Naive B cell (primary cell): ENCODE measurements around the gene ABO. TPM values are rescaled to one million over a fixed set of nuclear protein-coding genes. Genes with fewer than 3 reads are reported as not detected.
"Not testable (repeated sequence)": the region's sequence is repeated elsewhere in the genome, so short reads cannot be mapped to it uniquely, and the experiment has no call there.

ENCODE experiments used
- ATAC-seq, 2 donors: fragments of 150-1000 bp; cut with Tn5 transposase; 2 replicates each; pipeline ENCODE4 v1.10.0; 2021; ENCODE audit warnings: low read depth in 2 of 2, mild to moderate bottlenecking in 2 of 2, moderate library complexity in 2 of 2
- DNase-seq: peaks from one replicate; pipeline ENCODE4 v3.0.0; 2022
- H3K27ac Mint-ChIP-seq, 6 donors: one replicate each; pipeline ENCODE4 v1.8.0; 2020 to 2022; ENCODE audit warnings: mild to moderate bottlenecking in 6 of 6, mixed read lengths in 6 of 6, moderate library complexity in 5 of 6, inconsistent platforms in 2 of 6
- H3K27me3 Mint-ChIP-seq, 3 donors: one replicate each; pipeline ENCODE4 v1.8.0; 2021 to 2022; ENCODE audit warnings: mixed read lengths in 3 of 3, mild to moderate bottlenecking in 1 of 3
- H3K36me3 Mint-ChIP-seq, 2 donors: one replicate each; pipeline ENCODE4 v1.8.0; 2020 to 2022; ENCODE audit warnings: mixed read lengths in 2 of 2, inconsistent platforms in 1 of 2, mild to moderate bottlenecking in 1 of 2
- H3K4me1 Mint-ChIP-seq, 3 donors: one replicate each; pipeline ENCODE4 v1.8.0; 2020 to 2022; ENCODE audit warnings: mixed read lengths in 3 of 3, inconsistent platforms in 1 of 3, mild to moderate bottlenecking in 1 of 3, moderate library complexity in 1 of 3
- H3K4me3 Mint-ChIP-seq, 8 donors: one replicate each; pipeline ENCODE4 v1.8.0; 2020 to 2022; ENCODE audit warnings: mild to moderate bottlenecking in 8 of 8, mixed read lengths in 8 of 8, moderate library complexity in 8 of 8, inconsistent platforms in 2 of 8
- H3K9me3 Mint-ChIP-seq, 7 donors: one replicate each; pipeline ENCODE4 v1.8.0; 2020 to 2022; ENCODE audit warnings: mixed read lengths in 7 of 7, mild to moderate bottlenecking in 5 of 7, inconsistent platforms in 2 of 7, moderate library complexity in 1 of 7
- polyA plus RNA-seq, 6 donors: library from polyadenylated mRNA; unstranded; fragments of 300-500 nt; fragmentation: Illumina TruSeq; gene quantifications; one replicate each; pipeline ENCODE4 v1.2.3, GENCODE V29; 2021; ENCODE audit warnings: low read depth in 6 of 6

ABO gene
- polyA plus RNA-seq, 6 donors from 2014 or later: 0.93 to 0.94 TPM; not detected in 4

- Mint-ChIP-seq H3K27me3 (peaks cover 22 to 32% (median 26%) of the 10 kb centered on the region in 3 donors), H3K4me1 (no peaks in the 10 kb centered on the region), H3K36me3 (peaks cover 0 to 5% of the 10 kb centered on the region in 2 donors), H3K27ac (peak overlapping the region in 1 of 6 donors; percentile 85), H3K4me3 (no peak overlapping the region), H3K9me3 (peaks cover 0 to 5% (median 0%) of the 10 kb centered on the region in 7 donors)
- no peak for ATAC-seq
- DNase-seq: no peak
These were observed 29.7 kb upstream of the ABO start for GRCh38 chr9:133304477-133305377.

- Mint-ChIP-seq H3K27ac (no peak overlapping the region), H3K36me3 (peaks cover 0 to under 1% of the 10 kb centered on the region in 2 donors), H3K27me3 (peaks cover 16 to 26% (median 25%) of the 10 kb centered on the region in 3 donors), H3K4me3 (no peak overlapping the region), H3K4me1 (no peaks in the 10 kb centered on the region), H3K9me3 (peaks cover 0 to 2% (median 0%) of the 10 kb centered on the region in 7 donors)
- no peak for DNase-seq
- ATAC-seq: no peak
These were observed 29.1 kb upstream of the ABO start for GRCh38 chr9:133304158-133304470.

- Mint-ChIP-seq H3K36me3 (no peaks in the 10 kb centered on the region), H3K9me3 (peaks cover 0 to 2% (median 0%) of the 10 kb centered on the region in 7 donors), H3K4me1 (no peaks in the 10 kb centered on the region), H3K27ac (peak overlapping the region in 1 of 6 donors; percentile 37), H3K4me3 (no peak overlapping the region), H3K27me3 (peaks cover 12 to 22% (median 19%) of the 10 kb centered on the region in 3 donors)
- no peak for DNase-seq
- ATAC-seq: no peak
These were observed 28.5 kb upstream of the ABO start for GRCh38 chr9:133303266-133304157.

GRCh38 chr9:133301253-133302230, 26.5 kb upstream of the ABO start:
- Mint-ChIP-seq H3K9me3 (peaks cover 0 to 2% (median 0%) of the 10 kb centered on the region in 7 donors), H3K4me1 (no peaks in the 10 kb centered on the region), H3K36me3 (no peaks in the 10 kb centered on the region), H3K27ac (no peak overlapping the region), H3K27me3 (peaks cover 8 to 33% (median 12%) of the 10 kb centered on the region in 3 donors), H3K4me3 (no peak overlapping the region)
- no peak for ATAC-seq
- DNase-seq: no peak

GRCh38 chr9:133299996-133300395, 25.0 kb upstream of the ABO start:
- ATAC-seq: not testable (repeated sequence)

GRCh38 chr9:133294257-133294656, 19.3 kb upstream of the ABO start:
- Mint-ChIP-seq H3K36me3 (peaks cover 10 to 27% of the 10 kb centered on the region in 2 donors), H3K4me1 (no peaks in the 10 kb centered on the region), H3K9me3 (peaks cover 0 to 47% (median 34%) of the 10 kb centered on the region in 7 donors), H3K4me3 (no peak overlapping the region), H3K27me3 (peaks cover 24 to 54% (median 37%) of the 10 kb centered on the region in 3 donors), H3K27ac (no peak overlapping the region)
- ATAC-seq (no peak), DNase-seq (no peak)

More at GRCh38 chr9:133299996-133300395, 25.0 kb upstream of the ABO start:
- not testable (repeated sequence) for H3K9me3 Mint-ChIP-seq, DNase-seq, H3K27ac Mint-ChIP-seq, H3K4me3 Mint-ChIP-seq, H3K36me3 Mint-ChIP-seq, H3K4me1 Mint-ChIP-seq
- peaks cover 7 to 33% (median 8%) of the 10 kb centered on the region in 3 donors for H3K27me3 Mint-ChIP-seq

- H3K36me3 Mint-ChIP-seq: peaks cover 10 to 27% of the 10 kb centered on the region in 2 donors
- ATAC-seq: no peak
- H3K27me3 Mint-ChIP-seq: peaks cover 17 to 39% (median 29%) of the 10 kb centered on the region in 3 donors
- no peaks in the 10 kb centered on the region for H3K4me1 Mint-ChIP-seq
- H3K27ac Mint-ChIP-seq: no peak overlapping the region
- H3K4me3 Mint-ChIP-seq: no peak overlapping the region
- no peak for DNase-seq
- peaks cover 0 to 73% (median 47%) of the 10 kb centered on the region in 7 donors for H3K9me3 Mint-ChIP-seq
These were observed 15.8 kb upstream of the ABO start for GRCh38 chr9:133290751-133291302.

GRCh38 chr9:133286523-133286922, 11.5 kb upstream of the ABO start:
- Mint-ChIP-seq H3K27ac (peak overlapping the region in 3 of 6 donors; percentile 38 to 53 (median 39)), H3K9me3 (peaks cover 0 to 50% (median 30%) of the 10 kb centered on the region in 7 donors), H3K4me3 (no peak overlapping the region), H3K27me3 (peaks cover under 1 to 11% (median 9%) of the 10 kb centered on the region in 3 donors), H3K4me1 (no peaks in the 10 kb centered on the region), H3K36me3 (peaks cover 10 to 12% of the 10 kb centered on the region in 2 donors)
- DNase-seq (no peak), ATAC-seq (no peak)

GRCh38 chr9:133285252-133285775, 10.3 kb upstream of the ABO start:
- Mint-ChIP-seq H3K4me1 (no peaks in the 10 kb centered on the region), H3K36me3 (peaks cover 2 to 7% of the 10 kb centered on the region in 2 donors), H3K27me3 (peaks cover 5 to 18% (median 10%) of the 10 kb centered on the region in 3 donors), H3K27ac (no peak overlapping the region), H3K9me3 (peaks cover 0 to 37% (median 21%) of the 10 kb centered on the region in 7 donors), H3K4me3 (no peak overlapping the region)
- ATAC-seq: no peak
- DNase-seq: no peak

GRCh38 chr9:133284362-133284761, 9.4 kb upstream of the ABO start:
- peaks cover 0 to 37% (median 12%) of the 10 kb centered on the region in 7 donors for H3K9me3 Mint-ChIP-seq
- ATAC-seq (no peak), DNase-seq (no peak)

GRCh38 chr9:133283255-133284032, 8.4 kb upstream of the ABO start:
- H3K4me1 Mint-ChIP-seq, ATAC-seq, H3K4me3 Mint-ChIP-seq, H3K36me3 Mint-ChIP-seq, DNase-seq, H3K27ac Mint-ChIP-seq: not testable (repeated sequence)
- peaks cover 0 to 35% (median 10%) of the 10 kb centered on the region in 7 donors for H3K9me3 Mint-ChIP-seq
- H3K27me3 Mint-ChIP-seq: peaks cover 13 to 22% (median 17%) of the 10 kb centered on the region in 3 donors

More at GRCh38 chr9:133284362-133284761, 9.4 kb upstream of the ABO start:
- Mint-ChIP-seq H3K4me1 (no peaks in the 10 kb centered on the region), H3K27ac (no peak overlapping the region), H3K27me3 (peaks cover 12 to 22% (median 13%) of the 10 kb centered on the region in 3 donors), H3K4me3 (no peak overlapping the region), H3K36me3 (peaks cover 0 to 6% of the 10 kb centered on the region in 2 donors)
